HL-60 (cell line): Measurements from ENCODE around the gene AK5.

Experiments
- CTCF ChIP-seq: IDR thresholded peaks from one replicate; pipeline ENCODE4 v1.5.1; 2011; ENCODE audit warnings: low read length, control low read depth, inconsistent platforms; ENCODE audit not compliant: insufficient read depth
- GABPA ChIP-seq: IDR thresholded peaks from 2 replicates; pipeline ENCODE4 v1.6.1; 2012; ENCODE audit warnings: low read depth
- POLR2AphosphoS5 ChIP-seq: IDR thresholded peaks from 2 replicates; pipeline ENCODE4 v1.6.1; 2012; ENCODE audit warnings: low read depth
- REST ChIP-seq: IDR thresholded peaks from 2 replicates; pipeline ENCODE4 v1.6.1; 2012; ENCODE audit warnings: low read depth; ENCODE audit not compliant: insufficient replicate concordance
- SPI1 ChIP-seq: IDR thresholded peaks from 2 replicates; pipeline ENCODE4 v1.6.1; 2012; ENCODE audit warnings: low read depth, mild to moderate bottlenecking, borderline replicate concordance

GRCh38 chr1:77238462-77238861 is 43.4 kb upstream of the AK5 start:
- TF ChIP-seq GABPA (no peak), CTCF (no peak), POLR2AphosphoS5 (no peak), REST (no peak), SPI1 (no peak)
